ENCODE data around the gene BLOC1S5.

The BLOC1S5 gene

DNA sequence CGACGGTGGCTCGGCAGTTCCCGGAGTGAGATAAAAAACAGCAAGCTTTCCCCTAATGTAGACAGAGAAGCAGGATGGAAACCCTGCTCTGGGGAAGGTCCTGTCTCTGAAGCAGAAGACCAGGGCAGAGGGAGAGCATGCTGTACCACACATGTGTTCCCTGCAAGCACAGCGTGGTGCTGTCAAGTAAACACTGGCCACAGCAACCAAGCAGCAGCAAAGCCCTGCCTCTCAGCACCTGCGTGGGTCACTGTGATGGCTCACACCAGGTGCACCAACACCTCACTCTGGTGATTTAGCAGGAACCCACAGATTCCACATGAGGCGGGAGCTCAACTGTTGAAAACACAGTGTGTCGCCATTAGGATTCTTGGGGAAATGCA, 88.4 kb downstream of the BLOC1S5 start:
- Mint-ChIP-seq H3K9me3 (no peaks in the 10 kb centered on the region), H3K27me3 (ENCODE audit: low read depth) (peaks cover 16% of the 10 kb centered on the region), H3K4me3 (no peak overlapping the region), H3K36me3 (ENCODE audit: low read depth) (no peaks in the 10 kb centered on the region), H3K4me1 (ENCODE audit: low read depth) (peaks cover 6% of the 10 kb centered on the region), H3K27ac (no peak overlapping the region)

- Mint-ChIP-seq H3K9me3 (peaks cover 4% of the 10 kb centered on the region), H3K27me3 (ENCODE audit: low read depth) (peaks cover 16% of the 10 kb centered on the region), H3K27ac (no peak overlapping the region), H3K4me3 (no peak overlapping the region), H3K36me3 (ENCODE audit: low read depth) (no peaks in the 10 kb centered on the region), H3K4me1 (ENCODE audit: low read depth) (peaks cover 6% of the 10 kb centered on the region)
Observed at GRCh38 chr6:7974938-7975763, 89.0 kb downstream of the BLOC1S5 start.

GRCh38 chr6:7974565-7974937, 89.6 kb downstream of the BLOC1S5 start:
- H3K4me3 Mint-ChIP-seq: no peak overlapping the region

DNA sequence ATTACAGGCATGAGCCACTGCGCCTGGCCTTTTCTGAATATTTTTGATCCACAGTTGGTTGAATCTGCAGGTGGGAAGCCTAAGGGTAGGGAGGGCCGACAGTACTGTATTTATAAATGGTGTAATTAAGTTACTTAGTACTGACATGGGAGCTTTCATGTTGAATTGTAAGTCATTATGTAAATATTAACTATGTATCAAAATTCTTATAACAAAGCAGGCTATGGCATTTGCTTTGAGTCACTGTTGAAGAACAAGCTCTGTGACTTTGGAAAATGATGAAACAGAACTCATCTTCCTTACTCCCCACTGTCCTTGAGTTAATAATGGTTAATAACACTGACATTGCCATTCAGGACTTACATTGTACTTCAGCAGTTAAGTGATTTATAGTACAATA, 90.6 kb downstream of the BLOC1S5 start:
- peaks cover 16% of the 10 kb centered on the region for H3K27me3 Mint-ChIP-seq (ENCODE audit: low read depth)
- peaks cover 6% of the 10 kb centered on the region for H3K4me1 Mint-ChIP-seq (ENCODE audit: low read depth)
- H3K9me3 Mint-ChIP-seq: peaks cover 9% of the 10 kb centered on the region
- H3K27ac Mint-ChIP-seq: no peak overlapping the region
- no peak overlapping the region for H3K4me3 Mint-ChIP-seq
- no peaks in the 10 kb centered on the region for H3K36me3 Mint-ChIP-seq (ENCODE audit: low read depth)

More at GRCh38 chr6:7974565-7974937, 89.6 kb downstream of the BLOC1S5 start:
- H3K27me3 Mint-ChIP-seq (ENCODE audit: low read depth): peaks cover 16% of the 10 kb centered on the region
- H3K27ac Mint-ChIP-seq: no peak overlapping the region
- peaks cover 6% of the 10 kb centered on the region for H3K4me1 Mint-ChIP-seq (ENCODE audit: low read depth)
- H3K9me3 Mint-ChIP-seq: peaks cover 4% of the 10 kb centered on the region
- H3K36me3 Mint-ChIP-seq (ENCODE audit: low read depth): no peaks in the 10 kb centered on the region

- H3K9me3 Mint-ChIP-seq: peaks cover 12% of the 10 kb centered on the region
- peaks cover 1% of the 10 kb centered on the region for H3K36me3 Mint-ChIP-seq (ENCODE audit: low read depth)
- peaks cover 14% of the 10 kb centered on the region for H3K27me3 Mint-ChIP-seq (ENCODE audit: low read depth)
- H3K4me1 Mint-ChIP-seq (ENCODE audit: low read depth): peaks cover 6% of the 10 kb centered on the region
- no peak overlapping the region for H3K27ac Mint-ChIP-seq
- H3K4me3 Mint-ChIP-seq: no peak overlapping the region
Observed at GRCh38 chr6:7971499-7971898, 92.7 kb downstream of the BLOC1S5 start.

DNA sequence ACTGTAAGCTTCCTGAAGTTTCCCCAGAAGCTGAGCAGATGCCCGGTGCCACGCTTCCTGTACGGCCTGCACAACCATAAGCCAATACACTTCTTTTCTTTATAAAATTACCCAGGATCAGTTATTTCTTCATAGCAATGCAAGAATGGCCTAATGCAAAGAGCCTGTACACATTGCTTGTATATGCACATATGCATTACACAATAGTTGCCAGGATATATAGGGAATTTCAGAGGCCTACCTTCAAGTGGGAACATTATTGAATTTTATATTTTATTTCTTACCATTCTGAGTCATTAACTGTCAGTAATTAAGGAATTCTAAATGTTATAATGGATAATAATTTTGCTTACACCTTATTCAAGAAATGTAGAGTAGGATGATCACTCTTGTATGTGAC, 93.6 kb downstream of the BLOC1S5 start:
- Mint-ChIP-seq H3K9me3 (peaks cover 12% of the 10 kb centered on the region), H3K4me1 (ENCODE audit: low read depth) (peaks cover 6% of the 10 kb centered on the region), H3K36me3 (ENCODE audit: low read depth) (peaks cover 1% of the 10 kb centered on the region), H3K27me3 (ENCODE audit: low read depth) (peaks cover 10% of the 10 kb centered on the region), H3K27ac (no peak overlapping the region), H3K4me3 (no peak overlapping the region)
